Lung (tissue), 12 donors: ENCODE data around the gene IFITM10. TPM values are rescaled to one million over a fixed set of nuclear protein-coding genes. Genes with fewer than 3 reads are reported as not detected.

Experiments
- ATAC-seq: fragments of 200-7000 bp; cut with Tn5 transposase; one replicate; pipeline ENCODE4 v1.9.1; 2020; ENCODE audit warnings: moderate number of reproducible peaks; ENCODE audit not compliant: insufficient read depth, low FRiP score
- DNase-seq, 3 donors: peaks; one replicate each; pipeline ENCODE4 v3.0.0-alpha.2; 2013 to 2017
- H3K27ac ChIP-seq, 2 donors: one replicate each; pipeline ENCODE4 v1.5.1; 2013; ENCODE audit warnings: mild to moderate bottlenecking in 2 of 2, moderate library complexity in 2 of 2, control low read depth in 1 of 2, inconsistent platforms in 1 of 2, low read depth in 1 of 2, low read length in 1 of 2
- H3K27me3 ChIP-seq, 3 donors: one replicate each; pipeline ENCODE4 v1.5.1; 2013; ENCODE audit warnings: low read length in 2 of 3; ENCODE audit not compliant: control insufficient read depth in 3 of 3, insufficient read depth in 3 of 3
- H3K36me3 ChIP-seq, 4 donors: one replicate each; pipeline ENCODE4 v1.5.1; 2013; ENCODE audit warnings: low read length in 4 of 4, mild to moderate bottlenecking in 1 of 4, moderate library complexity in 1 of 4; ENCODE audit not compliant: control insufficient read depth in 4 of 4, insufficient read depth in 4 of 4
- H3K4me1 ChIP-seq, 5 donors: one replicate each; pipeline ENCODE4 v1.5.1; 2013; ENCODE audit warnings: low read length in 5 of 5, mild to moderate bottlenecking in 2 of 5, moderate library complexity in 1 of 5; ENCODE audit not compliant: control insufficient read depth in 5 of 5, insufficient read depth in 5 of 5
- H3K4me3 ChIP-seq: one replicate; pipeline ENCODE4 v1.5.1; 2013; ENCODE audit warnings: mild to moderate bottlenecking, control low read depth, moderate library complexity
- H3K9ac ChIP-seq, 2 donors: one replicate each; pipeline ENCODE4 v1.5.1; 2013; ENCODE audit warnings: low read length in 2 of 2, control low read depth in 1 of 2; ENCODE audit not compliant: insufficient read depth in 1 of 2
- H3K9me3 ChIP-seq, 4 donors: one replicate each; pipeline ENCODE4 v1.5.1; 2013; ENCODE audit warnings: low read length in 3 of 4, mild to moderate bottlenecking in 1 of 4, moderate library complexity in 1 of 4; ENCODE audit not compliant: control insufficient read depth in 4 of 4, insufficient read depth in 3 of 4
- WGBS, 2 donors: extraction: QIAGEN DNeasy Blood & Tissue Kit; methylation state at CpG; one replicate each; pipeline ENCODE4 v1.1.7; 2013; 5-methylcytosine and 5-hydroxymethylcytosine counted together
- polyA plus RNA-seq, 2 donors: library from polyadenylated mRNA; stranded (reverse); fragments of 200-250 nt; gene quantifications; one replicate each; pipeline ENCODE4 v1.2.1, GENCODE V29; 2013
- total RNA-seq, 2 donors: library from RNA; depleted of rRNA in 1 of 2; stranded (reverse); fragments of >200 nt in 1 of 2; gene quantifications; one replicate each; pipeline ENCODE4 v1.2.1, GENCODE V29; 2014 to 2021
- TF ChIP-seq, protein P1 (sequence below): IDR thresholded peaks from 2 replicates; pipeline ENCODE4 v1.5.1; 2012; ENCODE audit warnings: mild to moderate bottlenecking; ENCODE audit errors: control extremely low read depth, extremely low read depth
- donor health status: control.
- donor health status: control.
- donor health status: Bipolar disorder and iron deficiency.
- donor health status: healthy.
- donor health status: DM: yes; HTN: yes; CAD: no.

IFITM10 gene
- total and polyA plus RNA-seq, 4 donors, result 0.40 to 18.8 (median 2.7) TPM

- peaks cover 0 to 3% (median 0%) of the 10 kb centered on the region in 3 donors for H3K27me3 ChIP-seq
- ATAC-seq, result no peak
- TF ChIP-seq, protein P1, sequence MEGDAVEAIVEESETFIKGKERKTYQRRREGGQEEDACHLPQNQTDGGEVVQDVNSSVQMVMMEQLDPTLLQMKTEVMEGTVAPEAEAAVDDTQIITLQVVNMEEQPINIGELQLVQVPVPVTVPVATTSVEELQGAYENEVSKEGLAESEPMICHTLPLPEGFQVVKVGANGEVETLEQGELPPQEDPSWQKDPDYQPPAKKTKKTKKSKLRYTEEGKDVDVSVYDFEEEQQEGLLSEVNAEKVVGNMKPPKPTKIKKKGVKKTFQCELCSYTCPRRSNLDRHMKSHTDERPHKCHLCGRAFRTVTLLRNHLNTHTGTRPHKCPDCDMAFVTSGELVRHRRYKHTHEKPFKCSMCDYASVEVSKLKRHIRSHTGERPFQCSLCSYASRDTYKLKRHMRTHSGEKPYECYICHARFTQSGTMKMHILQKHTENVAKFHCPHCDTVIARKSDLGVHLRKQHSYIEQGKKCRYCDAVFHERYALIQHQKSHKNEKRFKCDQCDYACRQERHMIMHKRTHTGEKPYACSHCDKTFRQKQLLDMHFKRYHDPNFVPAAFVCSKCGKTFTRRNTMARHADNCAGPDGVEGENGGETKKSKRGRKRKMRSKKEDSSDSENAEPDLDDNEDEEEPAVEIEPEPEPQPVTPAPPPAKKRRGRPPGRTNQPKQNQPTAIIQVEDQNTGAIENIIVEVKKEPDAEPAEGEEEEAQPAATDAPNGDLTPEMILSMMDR, result no peak
- no peak overlapping the region for H3K9ac ChIP-seq
- no peaks in the 10 kb centered on the region for H3K4me1 ChIP-seq
- H3K4me3 ChIP-seq, result no peak overlapping the region
- WGBS, 2 donors, result 56 to 65% methylated on average over 14 of the region's 14 CpGs
- peaks cover 0 to 4% (median 2%) of the 10 kb centered on the region in 4 donors for H3K9me3 ChIP-seq
- peak in 1 of 3 donors; percentile 13 for DNase-seq
- H3K27ac ChIP-seq, result peak overlapping the region in 1 of 2 donors; percentile 59
- no peaks in the 10 kb centered on the region for H3K36me3 ChIP-seq
Measured at GRCh38 chr11:1778141-1778911, 27.9 kb upstream of the IFITM10 start.

- peak overlapping the region in 1 of 2 donors; percentile 59 for H3K27ac ChIP-seq
- DNase-seq (no peak), ATAC-seq (no peak)
- H3K27me3 ChIP-seq, result peaks cover 0 to under 1% (median 0%) of the 10 kb centered on the region in 3 donors
- H3K36me3 ChIP-seq, result no peaks in the 10 kb centered on the region
- TF ChIP-seq, protein P1, result no peak
- H3K4me1 ChIP-seq, result no peaks in the 10 kb centered on the region
- H3K4me3 ChIP-seq, result no peak overlapping the region
- H3K9ac ChIP-seq, result no peak overlapping the region
- peaks cover 0 to 4% (median 2%) of the 10 kb centered on the region in 4 donors for H3K9me3 ChIP-seq
- WGBS, 2 donors, result 32 to 56% methylated on average over 2 of the region's 2 CpGs
Measured at GRCh38 chr11:1777737-1778136, 27.3 kb upstream of the IFITM10 start.

- Histone ChIP-seq H3K9me3 (peaks cover 0 to 4% (median 2%) of the 10 kb centered on the region in 4 donors), H3K27ac (no peak overlapping the region), H3K4me1 (peaks cover 0 to 2% (median 0%) of the 10 kb centered on the region in 5 donors), H3K9ac (no peak overlapping the region), H3K36me3 (no peaks in the 10 kb centered on the region), H3K4me3 (no peak overlapping the region), H3K27me3 (peaks cover 0 to 2% (median 0%) of the 10 kb centered on the region in 3 donors)
- no peak for DNase-seq
- WGBS, 2 donors, result 90 to 94% methylated on average over 5 of the region's 5 CpGs
- TF ChIP-seq, protein P1, result no peak
- ATAC-seq, result no peak
Measured at GRCh38 chr11:1776944-1777715, 26.7 kb upstream of the IFITM10 start.
